Activated CD4-positive, alpha-beta memory T cell treated with anti-CD3 and anti-CD28 coated beads, Interleukin-2, amount 10 ng/mL, durations not matched to agents 7 days and 5 days (primary cell): ENCODE data around the gene TRERF1. TPM values are rescaled to one million over a fixed set of nuclear protein-coding genes. Genes with fewer than 3 reads are reported as not detected.

Source experiments
- CTCF ChIA-PET: fragments of 350-600 bp; sonication (Branson Sonifier 250); formaldehyde crosslinking; loops from one replicate; lab custom pipeline; 2021; ENCODE audit warnings: antibody characterized with exemption, inconsistent platforms; lab: Charles Lee
- POLR2A ChIA-PET: fragments of 350-600 bp; sonication (Branson Sonifier 250); formaldehyde crosslinking; loops from one replicate; lab custom pipeline; 2021; ENCODE audit warnings: antibody characterized with exemption; lab: Charles Lee
- DNase-seq: peaks from one replicate; pipeline ENCODE4 v3.0.0-alpha.2; 2020
- H3K27ac Mint-ChIP-seq: one replicate; pipeline ENCODE4 v1.8.0; 2021; ENCODE audit warnings: mild to moderate bottlenecking, mixed read lengths
- H3K27me3 Mint-ChIP-seq: one replicate; pipeline ENCODE4 v1.8.0; 2021; ENCODE audit warnings: mixed read lengths
- H3K36me3 Mint-ChIP-seq: one replicate; pipeline ENCODE4 v1.8.0; 2021; ENCODE audit warnings: low read depth, mixed read lengths
- H3K4me1 Mint-ChIP-seq: one replicate; pipeline ENCODE4 v1.8.0; 2021; ENCODE audit warnings: mixed read lengths
- H3K4me3 Mint-ChIP-seq: one replicate; pipeline ENCODE4 v1.8.0; 2021; ENCODE audit warnings: mild to moderate bottlenecking, mixed read lengths
- H3K9me3 Mint-ChIP-seq: one replicate; pipeline ENCODE4 v1.8.0; 2021; ENCODE audit warnings: mixed read lengths
- total RNA-seq, 2 experiments: library from RNA; stranded (reverse); gene quantifications; one replicate each; pipeline ENCODE4 v1.2.3, GENCODE V29; 2021

Gene TRERF1
- total RNA-seq, 2 experiments from 2014 or later, result 17.4 to 18.2 TPM

DNA sequence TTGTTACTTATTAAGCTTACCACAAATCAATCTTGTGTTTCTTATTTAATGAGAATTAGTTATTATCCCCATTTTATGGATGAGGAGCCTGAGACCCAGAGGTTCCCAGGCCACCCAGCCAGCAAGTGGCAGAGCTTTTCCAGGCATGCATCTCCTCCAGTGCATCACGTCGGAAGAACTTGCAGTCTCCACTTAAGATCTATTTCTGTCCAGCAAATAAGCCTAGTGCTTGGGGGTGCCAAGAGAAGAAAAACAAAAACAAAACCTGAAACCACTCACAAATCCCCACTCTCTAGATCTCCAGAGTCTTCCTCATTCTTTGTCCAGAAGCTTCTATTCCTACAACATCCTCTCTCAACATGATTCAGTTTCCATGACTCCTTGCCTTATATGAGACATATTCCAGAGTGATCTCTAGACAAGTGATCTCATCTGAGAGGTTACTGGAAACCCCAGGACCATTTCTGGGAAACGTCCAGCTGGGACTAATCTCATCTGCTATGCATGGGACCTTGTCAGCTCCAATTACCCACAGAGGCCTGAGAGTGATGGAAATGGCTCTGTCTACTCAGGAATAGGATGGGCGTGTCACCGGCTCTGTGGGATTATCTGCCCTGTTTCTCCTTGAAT lies 261.1 kb downstream of the TRERF1 start:
- no peak for DNase-seq
- H3K36me3 Mint-ChIP-seq, result no peaks in the 10 kb centered on the region
- no peaks in the 10 kb centered on the region for H3K9me3 Mint-ChIP-seq
- no peak overlapping the region for H3K4me3 Mint-ChIP-seq
- H3K27ac Mint-ChIP-seq, result no peak overlapping the region
- no peaks in the 10 kb centered on the region for H3K27me3 Mint-ChIP-seq
- CTCF ChIA-PET, result interaction anchor here (0.7 to 1.2 kb wide), 3 partner anchors 15 to 146 kb away, joined by 3 to 4 read pairs (median 4); no protein-coding TSS in a partner anchor
- no peaks in the 10 kb centered on the region for H3K4me1 Mint-ChIP-seq
- POLR2A ChIA-PET, result no interaction called here

DNA sequence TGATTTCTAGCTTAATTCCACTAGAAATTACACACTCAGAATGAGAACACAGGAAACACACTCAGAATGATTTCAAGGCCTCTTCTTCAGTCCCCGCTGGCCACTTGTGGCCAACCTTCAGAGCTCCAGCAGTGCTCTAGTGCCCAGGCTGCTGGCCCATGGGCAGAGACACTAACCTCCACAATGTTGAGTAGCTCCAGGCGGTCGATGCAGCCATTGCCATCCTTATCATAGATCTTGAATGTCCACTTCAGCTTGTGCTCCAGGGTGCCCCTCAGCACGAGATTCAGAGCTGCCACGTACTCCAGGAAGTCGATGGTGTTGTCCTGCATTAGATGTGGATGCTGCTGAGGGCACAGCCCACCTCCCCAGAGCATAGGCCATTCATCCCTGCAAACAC lies 263.3 kb downstream of the TRERF1 start:
- Mint-ChIP-seq H3K9me3 (no peaks in the 10 kb centered on the region), H3K4me3 (no peak overlapping the region), H3K36me3 (no peaks in the 10 kb centered on the region), H3K4me1 (no peaks in the 10 kb centered on the region), H3K27ac (no peak overlapping the region), H3K27me3 (no peaks in the 10 kb centered on the region)
- CTCF ChIA-PET, result interaction anchor here (1.0 kb wide), 1 partner anchor 955 kb away, joined by 3 read pairs; no protein-coding TSS in a partner anchor
- no peak for DNase-seq
- POLR2A ChIA-PET, result interaction anchor here (0.9 to 1.0 kb wide), 2 partner anchors 29 to 362 kb away, joined by 3 read pairs; partner anchors contain the start of gene MRPS10

DNA sequence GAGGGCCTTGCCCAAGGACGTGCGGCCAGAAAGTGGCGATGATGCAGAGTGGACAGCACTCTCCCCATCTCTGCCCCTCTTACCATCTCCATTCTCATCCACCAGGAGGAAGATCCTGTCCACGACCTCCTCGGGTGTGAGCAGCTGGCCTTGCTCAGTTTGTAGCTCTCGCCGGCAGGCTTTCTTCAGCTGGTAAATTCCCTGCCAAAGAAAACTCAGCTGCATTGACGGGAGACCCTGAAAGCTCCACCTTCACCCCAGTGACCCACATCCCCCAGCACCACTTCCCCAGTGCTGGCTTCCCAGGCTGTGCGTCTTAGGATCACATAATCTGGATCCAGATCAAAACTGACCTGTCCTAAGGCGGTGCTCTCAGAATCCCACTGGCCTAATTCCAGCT lies 266.1 kb downstream of the TRERF1 start:
- ChIA-PET POLR2A (no interaction called here), CTCF (no interaction called here)
- Mint-ChIP-seq H3K27me3 (no peaks in the 10 kb centered on the region), H3K4me1 (no peaks in the 10 kb centered on the region), H3K36me3 (no peaks in the 10 kb centered on the region), H3K4me3 (no peak overlapping the region), H3K9me3 (no peaks in the 10 kb centered on the region), H3K27ac (no peak overlapping the region)
- DNase-seq, result no peak

DNA sequence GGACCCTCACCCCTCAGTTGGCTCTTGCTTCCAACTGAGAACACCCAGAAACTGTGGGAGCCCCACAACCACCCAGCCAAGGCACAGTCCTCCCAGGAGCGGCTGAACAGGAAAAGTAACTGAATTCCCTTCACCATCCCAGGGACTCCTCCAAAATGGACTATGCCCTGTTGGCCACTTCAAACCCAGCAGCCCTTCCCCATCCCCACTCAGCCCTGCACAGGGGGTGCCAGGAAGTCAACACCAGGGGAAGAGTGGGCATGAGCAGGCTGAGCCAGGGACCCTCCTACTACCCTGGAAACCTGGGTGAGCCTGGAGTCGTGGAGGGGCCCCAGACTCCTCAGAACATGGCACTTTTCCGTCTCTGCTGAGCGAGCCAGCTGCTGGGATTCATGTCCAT lies 267.3 kb downstream of the TRERF1 start:
- H3K4me1 Mint-ChIP-seq, result no peaks in the 10 kb centered on the region
- no peaks in the 10 kb centered on the region for H3K9me3 Mint-ChIP-seq
- no peak overlapping the region for H3K27ac Mint-ChIP-seq
- H3K27me3 Mint-ChIP-seq, result no peaks in the 10 kb centered on the region
- H3K36me3 Mint-ChIP-seq, result no peaks in the 10 kb centered on the region
- CTCF ChIA-PET, result no interaction called here
- POLR2A ChIA-PET, result no interaction called here
- no peak overlapping the region for H3K4me3 Mint-ChIP-seq
- DNase-seq, result no peak

DNA sequence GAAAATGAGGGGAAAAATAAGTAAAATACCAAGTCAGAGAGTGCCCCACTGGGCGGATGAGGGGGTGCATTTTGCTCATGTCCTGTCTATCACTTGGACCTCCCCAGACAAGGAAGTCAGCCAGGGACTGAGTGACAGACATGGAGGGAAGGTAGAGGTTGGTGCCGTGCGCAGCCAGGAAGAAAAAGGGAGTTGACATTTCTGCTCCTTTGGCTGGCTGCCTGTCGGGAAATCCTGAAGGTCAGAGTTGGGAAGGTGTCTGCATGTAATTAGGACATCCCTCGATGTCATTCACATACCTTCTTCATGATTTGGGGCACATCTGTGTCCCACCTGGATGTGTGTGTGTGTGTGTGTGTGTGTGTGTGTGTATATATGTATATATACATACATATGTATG lies 269.6 kb downstream of the TRERF1 start:
- no peak overlapping the region for H3K4me3 Mint-ChIP-seq
- no peaks in the 10 kb centered on the region for H3K4me1 Mint-ChIP-seq
- H3K27ac Mint-ChIP-seq, result no peak overlapping the region
- no peaks in the 10 kb centered on the region for H3K27me3 Mint-ChIP-seq
- POLR2A ChIA-PET, result no interaction called here
- H3K9me3 Mint-ChIP-seq, result no peaks in the 10 kb centered on the region
- no peaks in the 10 kb centered on the region for H3K36me3 Mint-ChIP-seq
- CTCF ChIA-PET, result interaction anchor here (2.1 kb wide), 1 partner anchor 365 kb away, joined by 6 read pairs; no protein-coding TSS in a partner anchor
- no peak for DNase-seq

DNA sequence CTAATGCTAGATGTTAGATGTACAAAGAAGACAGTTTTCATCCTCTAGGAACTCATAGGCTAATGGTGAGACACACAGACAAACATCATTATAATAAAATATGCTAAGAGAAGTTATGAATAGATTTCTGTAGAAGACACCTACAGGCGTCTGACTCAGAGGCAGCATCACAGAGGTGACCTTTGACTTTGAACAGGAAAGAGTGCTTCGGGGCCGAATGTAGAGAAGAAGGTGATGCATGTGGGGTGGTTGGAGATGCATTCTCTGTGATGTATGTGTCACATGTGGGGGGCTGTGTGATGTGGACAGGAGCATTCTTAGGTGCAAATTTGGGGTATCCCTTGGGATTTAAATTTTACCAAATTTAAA lies 271.8 kb downstream of the TRERF1 start:
- no peak overlapping the region for H3K4me3 Mint-ChIP-seq
- H3K27me3 Mint-ChIP-seq, result no peaks in the 10 kb centered on the region
- H3K27ac Mint-ChIP-seq, result no peak overlapping the region
- no peaks in the 10 kb centered on the region for H3K36me3 Mint-ChIP-seq
- no peaks in the 10 kb centered on the region for H3K4me1 Mint-ChIP-seq
- no peaks in the 10 kb centered on the region for H3K9me3 Mint-ChIP-seq
- ChIA-PET POLR2A (interaction anchor here (1.4 kb wide), 1 partner anchor 11 kb away, joined by 4 read pairs; no protein-coding TSS in a partner anchor), CTCF (no interaction called here)
- DNase-seq, result no peak

DNA sequence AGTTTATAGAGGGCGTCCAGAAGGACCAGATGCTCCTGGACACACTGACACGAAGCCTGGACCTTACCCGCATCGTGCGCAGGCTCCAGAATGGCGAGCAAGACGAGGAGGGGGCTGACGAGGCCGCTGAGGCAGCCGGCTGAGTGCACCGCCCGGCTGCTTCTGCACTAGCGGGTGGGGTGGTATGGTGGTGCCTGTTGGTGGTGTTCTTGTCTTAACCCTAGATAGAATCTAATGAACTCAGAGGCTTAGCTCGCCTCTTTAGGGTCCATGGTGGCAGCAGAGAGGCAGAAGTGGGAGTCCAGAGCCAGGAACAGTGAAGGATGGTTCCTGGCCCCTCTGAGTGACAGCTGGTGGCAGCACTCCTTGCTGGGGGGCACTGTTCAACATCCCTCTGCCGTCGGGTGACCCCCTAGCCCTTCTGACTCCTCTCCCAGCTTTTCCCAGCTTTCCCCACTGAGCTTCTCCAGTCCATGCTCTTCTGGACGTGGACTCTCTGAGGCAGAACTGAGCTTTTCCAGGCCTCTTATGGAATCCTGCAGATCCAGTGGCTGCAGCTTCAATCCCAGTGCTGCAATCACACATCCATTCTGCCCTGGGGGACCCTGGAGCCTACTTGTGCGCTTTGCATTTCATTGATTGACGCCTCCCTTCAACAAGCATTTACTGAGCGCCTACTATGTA lies 272.3 kb downstream of the TRERF1 start:
- CTCF ChIA-PET, result no interaction called here
- Mint-ChIP-seq H3K4me3 (no peak overlapping the region), H3K27me3 (no peaks in the 10 kb centered on the region), H3K4me1 (no peaks in the 10 kb centered on the region), H3K27ac (no peak overlapping the region), H3K36me3 (no peaks in the 10 kb centered on the region), H3K9me3 (no peaks in the 10 kb centered on the region)
- POLR2A ChIA-PET, result no interaction called here
- DNase-seq, result no peak

DNA sequence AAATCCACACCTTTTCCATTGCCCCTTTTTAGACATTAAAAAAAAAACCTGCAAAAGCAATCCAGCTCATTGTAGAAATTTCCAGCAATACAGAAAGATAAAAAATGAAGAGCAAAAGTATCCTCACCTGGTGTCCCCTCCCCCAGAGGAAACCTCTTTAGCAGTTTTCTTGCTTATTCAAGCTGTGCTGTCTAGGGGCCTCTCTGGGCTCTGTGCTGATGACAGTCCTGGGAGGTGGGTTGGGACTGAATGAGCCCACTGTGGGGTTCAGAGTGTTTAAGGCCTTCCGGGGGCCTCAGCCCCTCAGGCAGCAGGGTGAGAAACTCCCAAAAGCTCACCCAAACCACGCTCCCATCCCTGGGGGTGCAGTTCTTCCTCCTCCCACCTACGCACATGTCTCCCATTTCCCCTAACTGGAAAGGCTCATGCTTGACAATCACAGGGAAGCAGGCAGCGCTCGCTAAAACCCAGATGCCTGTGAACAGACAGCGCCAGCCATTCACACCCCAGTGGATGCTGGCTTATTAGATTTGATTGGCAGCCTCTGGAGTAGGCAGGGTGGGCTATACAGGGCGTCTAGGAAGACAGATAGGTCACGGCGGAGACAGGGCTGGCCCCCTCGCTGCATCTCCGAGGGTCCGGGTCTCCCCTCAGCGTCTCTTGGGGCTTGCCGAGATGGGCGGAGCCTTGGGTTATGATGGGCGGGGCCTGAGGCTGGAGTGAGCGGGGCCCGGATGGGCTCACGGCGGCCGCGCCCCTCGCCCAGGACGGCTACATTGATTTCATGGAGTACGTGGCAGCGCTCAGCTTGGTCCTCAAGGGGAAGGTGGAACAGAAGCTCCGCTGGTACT lies 274.0 kb downstream of the TRERF1 start:
- Mint-ChIP-seq H3K4me1 (no peaks in the 10 kb centered on the region), H3K9me3 (no peaks in the 10 kb centered on the region), H3K36me3 (no peaks in the 10 kb centered on the region), H3K27ac (no peak overlapping the region), H3K27me3 (no peaks in the 10 kb centered on the region), H3K4me3 (no peak overlapping the region)
- ChIA-PET POLR2A (no interaction called here), CTCF (interaction anchor here (1.0 to 1.1 kb wide), 2 partner anchors 73 to 370 kb away, joined by 3 read pairs; no protein-coding TSS in a partner anchor)
- DNase-seq, result no peak

DNA sequence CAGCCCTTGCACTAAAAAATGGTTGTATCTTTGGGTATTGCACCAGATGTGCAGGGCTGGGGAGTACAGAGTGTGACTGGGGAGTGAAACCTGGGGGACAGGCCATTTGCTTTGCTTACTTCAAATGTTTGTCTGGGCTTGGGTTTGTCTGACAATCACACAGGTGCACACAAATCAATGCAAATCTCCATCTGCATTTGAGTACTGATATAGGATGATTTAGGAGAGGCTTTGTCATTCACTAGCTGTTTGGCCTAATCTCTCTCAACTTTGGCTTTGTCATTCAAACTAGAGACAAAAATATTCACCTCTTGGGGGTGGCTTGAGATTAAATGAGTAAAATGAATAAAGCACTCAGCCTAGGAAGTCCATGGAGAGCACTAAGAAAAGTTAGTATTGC lies 274.7 kb downstream of the TRERF1 start:
- Mint-ChIP-seq H3K27ac (no peak overlapping the region), H3K36me3 (no peaks in the 10 kb centered on the region), H3K9me3 (no peaks in the 10 kb centered on the region), H3K27me3 (no peaks in the 10 kb centered on the region), H3K4me1 (no peaks in the 10 kb centered on the region), H3K4me3 (no peak overlapping the region)
- POLR2A ChIA-PET, result no interaction called here
- no peak for DNase-seq
- CTCF ChIA-PET, result interaction anchor here (1.0 kb wide), 1 partner anchor 371 kb away, joined by 3 read pairs; no protein-coding TSS in a partner anchor

DNA sequence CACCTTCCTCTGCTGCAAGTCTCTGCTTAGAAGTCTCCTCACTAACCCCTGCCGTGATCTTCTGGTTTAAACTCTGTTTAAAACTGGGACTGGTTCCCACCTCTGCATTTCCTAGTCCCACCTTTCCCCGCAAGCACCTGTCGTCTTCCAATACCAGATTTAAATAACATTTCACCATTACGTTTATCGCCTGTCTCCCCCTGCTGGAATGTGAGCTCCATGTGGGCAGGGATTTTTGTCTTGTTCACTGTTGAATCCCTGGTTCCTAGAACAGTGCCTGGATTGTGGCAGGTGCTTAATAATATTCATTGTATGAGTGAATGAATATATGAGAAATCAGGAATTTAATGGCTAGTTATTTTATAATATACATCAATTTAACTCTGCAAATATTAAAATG lies 275.9 kb downstream of the TRERF1 start:
- DNase-seq, result no peak

More for the DNA sequence above, 275.9 kb downstream of the TRERF1 start:
- H3K27me3 Mint-ChIP-seq, result no peaks in the 10 kb centered on the region
- H3K36me3 Mint-ChIP-seq, result no peaks in the 10 kb centered on the region
- no peak overlapping the region for H3K4me3 Mint-ChIP-seq
- ChIA-PET POLR2A (no interaction called here), CTCF (interaction anchor here (0.6 to 1.1 kb wide), 3 partner anchors 20 to 371 kb away, joined by 3 to 4 read pairs (median 3); no protein-coding TSS in a partner anchor)
- no peak overlapping the region for H3K27ac Mint-ChIP-seq
- H3K4me1 Mint-ChIP-seq, result no peaks in the 10 kb centered on the region
- no peaks in the 10 kb centered on the region for H3K9me3 Mint-ChIP-seq
